Stimulated activated CD4-positive, alpha-beta T cell treated with anti-CD3 and anti-CD28 coated beads, TNF-alpha, amount 100 ng/mL, for 4 hours (primary cell): Measurements from ENCODE around the gene SEC61A1.

Source experiments
- DNase-seq, 3 experiments: peaks; one replicate each; pipeline ENCODE4 v3.0.0-alpha.2; 2020; ENCODE audit warnings: low read depth in 3 of 3

The SEC61A1 gene

GRCh38 chr3:128077665-128078064 lies 25.4 kb downstream of the SEC61A1 start:
- no peak for DNase-seq

GRCh38 chr3:128078322-128078721 lies 26.1 kb downstream of the SEC61A1 start:
- no peak for DNase-seq

- no peak for DNase-seq
Measured at GRCh38 chr3:128078875-128079274, 26.6 kb downstream of the SEC61A1 start.

GRCh38 chr3:128079823-128080222 lies 27.6 kb downstream of the SEC61A1 start:
- no peak for DNase-seq

- DNase-seq = no peak
Measured at GRCh38 chr3:128080323-128081080, 28.3 kb downstream of the SEC61A1 start.

GRCh38 chr3:128081226-128081625 lies 29.0 kb downstream of the SEC61A1 start:
- no peak for DNase-seq

- DNase-seq = no peak
Measured at GRCh38 chr3:128081846-128082245, 29.6 kb downstream of the SEC61A1 start.

- DNase-seq = no peak
Measured at GRCh38 chr3:128082546-128082945, 30.3 kb downstream of the SEC61A1 start.

- DNase-seq = no peak
Measured at GRCh38 chr3:128083396-128083795, 31.2 kb downstream of the SEC61A1 start.

- no peak for DNase-seq
Measured at GRCh38 chr3:128083980-128084674, 31.9 kb downstream of the SEC61A1 start.

GRCh38 chr3:128084675-128085021 lies 32.4 kb downstream of the SEC61A1 start:
- no peak for DNase-seq

GRCh38 chr3:128089135-128089534 lies 36.9 kb downstream of the SEC61A1 start:
- no peak for DNase-seq

- no peak for DNase-seq
Measured at GRCh38 chr3:128091586-128091985, 39.3 kb downstream of the SEC61A1 start.

- DNase-seq = no peak
Measured at GRCh38 chr3:128094295-128095151, 42.3 kb downstream of the SEC61A1 start.

GRCh38 chr3:128095222-128095703 lies 43.0 kb downstream of the SEC61A1 start:
- DNase-seq = peak; percentile 54 to 62 (median 57)

- DNase-seq = no peak
Measured at GRCh38 chr3:128098234-128098633, 46.0 kb downstream of the SEC61A1 start.

GRCh38 chr3:128100161-128100560 lies 47.9 kb downstream of the SEC61A1 start:
- no peak for DNase-seq

- no peak for DNase-seq
Measured at GRCh38 chr3:128100638-128101037, 48.4 kb downstream of the SEC61A1 start.

- no peak for DNase-seq
Measured at GRCh38 chr3:128103136-128103676, 51.0 kb downstream of the SEC61A1 start.

- no peak for DNase-seq
Measured at GRCh38 chr3:128107834-128108233, 55.6 kb downstream of the SEC61A1 start.

GRCh38 chr3:128111147-128111546 lies 58.9 kb downstream of the SEC61A1 start:
- DNase-seq = no peak

- DNase-seq = no peak
Measured at GRCh38 chr3:128112357-128112968, 60.2 kb downstream of the SEC61A1 start.
